Daoy (cell line): ENCODE results near the gene SAMD8. TPM values are rescaled to one million over a fixed set of nuclear protein-coding genes. Genes with fewer than 3 reads are reported as not detected.
"Not testable (repeated sequence)": the region's sequence is repeated elsewhere in the genome, so short reads cannot be mapped to it uniquely, and the experiment has no call there.

Source experiments
- DNase-seq: peaks from one replicate; pipeline ENCODE4 v3.0.0-alpha.2; 2015; ENCODE audit warnings: low read depth
- total RNA-seq: library from RNA; depleted of rRNA; stranded (reverse); fragments of >200 nt; shearing (Covaris generic); gene quantifications from 2 replicates; pipeline ENCODE4 v1.2.3, GENCODE V29; 2014

SAMD8 gene
- total RNA-seq, 1 experiment from 2014 or later, result 8.7 TPM

DNA sequence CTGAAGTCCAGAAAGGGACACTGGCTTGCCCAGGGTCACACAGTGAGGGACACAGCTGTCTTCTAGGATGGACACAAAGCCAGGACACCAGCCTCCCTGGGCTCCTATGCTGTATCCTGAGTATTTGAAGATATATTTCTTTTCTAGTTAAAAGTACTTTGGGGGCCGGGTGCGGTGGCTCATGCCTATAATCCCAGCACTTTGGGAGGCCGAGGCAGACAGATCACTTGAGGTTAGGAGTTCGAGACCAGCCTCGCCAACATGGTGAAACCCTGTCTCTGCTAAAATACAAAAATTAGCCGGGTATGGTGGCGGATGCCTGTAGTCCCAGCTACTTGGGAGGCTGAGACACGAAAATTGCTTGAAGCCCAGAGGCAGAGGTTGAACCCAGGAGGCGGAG, 4.6 kb upstream of the SAMD8 start:
- DNase-seq, result not testable (repeated sequence)

DNA sequence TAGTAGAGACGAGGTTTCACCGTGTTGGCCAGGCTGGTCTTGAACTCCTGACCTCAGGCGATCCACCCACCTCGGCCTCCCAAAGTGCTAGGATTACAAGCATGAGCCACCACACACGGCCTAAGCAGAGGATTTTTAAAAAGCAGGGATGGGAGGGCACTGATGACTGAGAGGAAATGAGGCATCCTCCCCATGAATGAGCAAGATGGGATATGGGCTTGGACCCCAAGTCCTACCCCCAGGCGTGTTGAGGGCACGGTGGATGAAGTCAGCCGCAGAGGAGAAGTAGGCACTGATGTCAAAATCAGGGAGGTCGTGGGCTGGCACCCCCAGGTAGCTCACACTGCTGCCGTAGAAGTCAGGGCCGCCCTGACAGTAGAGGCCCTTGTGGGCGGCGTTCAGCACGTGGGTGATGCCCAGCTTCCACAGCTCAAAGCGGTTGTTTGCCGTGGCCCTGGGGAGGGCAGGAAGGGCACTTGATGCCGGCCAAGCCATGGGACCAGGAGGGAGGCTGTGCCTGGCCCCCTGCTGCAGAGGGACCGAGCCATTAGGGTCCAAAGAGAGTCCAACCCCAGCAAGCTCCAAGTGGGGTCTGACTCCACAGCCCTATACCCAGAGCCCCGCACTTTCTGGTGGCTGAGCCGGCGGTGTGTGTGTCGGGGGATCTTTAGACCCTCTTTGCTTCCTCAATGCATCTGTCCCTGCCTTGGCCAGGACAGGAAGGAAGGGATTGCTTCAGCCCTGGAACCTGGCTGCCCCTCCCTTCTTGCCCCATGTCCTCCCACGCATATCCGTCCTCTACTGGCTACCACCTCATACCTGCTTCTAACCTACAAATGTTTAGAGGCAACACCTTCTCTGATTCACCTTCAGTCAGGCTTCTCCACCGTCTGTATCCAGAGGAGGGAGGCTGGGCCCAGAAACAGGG, 3.4 kb upstream of the SAMD8 start:
- peak; percentile 28 for DNase-seq

GRCh38 chr10:75108684-75109458, 2.6 kb upstream of the SAMD8 start:
- peak; percentile 18 for DNase-seq

- no peak for DNase-seq
Measured at GRCh38 chr10:75109459-75109778, 2.0 kb upstream of the SAMD8 start.

GRCh38 chr10:75110006-75110632, 1.3 kb upstream of the SAMD8 start:
- DNase-seq, result no peak

DNA sequence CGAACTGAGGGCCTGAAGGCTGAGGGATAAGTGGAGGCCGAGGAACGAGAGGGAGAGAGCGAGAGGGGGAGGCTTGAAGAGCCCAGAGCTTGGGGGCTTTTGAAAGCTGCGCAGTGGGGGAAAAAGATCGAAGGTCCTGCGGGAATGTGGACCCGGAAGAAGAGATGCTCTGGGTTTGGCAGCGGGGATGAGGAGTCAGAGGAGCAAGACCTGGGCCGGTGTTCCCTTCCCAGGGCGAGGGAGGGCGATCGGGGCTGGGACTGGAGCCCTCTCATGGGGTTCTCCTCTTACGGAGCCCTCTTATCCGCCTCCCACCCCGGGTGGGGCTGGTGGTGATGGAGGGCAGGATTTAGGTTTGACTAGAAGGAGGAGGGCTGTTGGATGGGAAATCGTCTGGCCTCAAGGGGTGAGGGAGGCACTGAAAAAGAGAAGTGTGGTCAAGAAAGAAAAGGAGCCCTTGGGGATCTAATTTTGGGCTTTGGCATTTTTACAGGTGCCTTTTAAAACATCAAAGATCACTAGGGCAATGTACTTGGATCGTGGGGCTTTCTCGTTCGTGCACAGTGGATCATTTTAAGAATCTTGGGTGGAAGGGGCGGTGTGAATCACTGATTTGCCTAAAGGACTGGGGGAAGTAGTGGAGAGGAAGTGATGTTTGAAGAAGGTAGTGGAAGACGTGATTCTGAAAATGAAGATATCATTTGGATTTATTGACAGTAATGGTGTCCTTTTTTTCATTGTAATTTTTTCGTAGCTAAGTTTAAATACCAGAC, 637 bp downstream of the SAMD8 start:
- peak; percentile 45 for DNase-seq

DNA sequence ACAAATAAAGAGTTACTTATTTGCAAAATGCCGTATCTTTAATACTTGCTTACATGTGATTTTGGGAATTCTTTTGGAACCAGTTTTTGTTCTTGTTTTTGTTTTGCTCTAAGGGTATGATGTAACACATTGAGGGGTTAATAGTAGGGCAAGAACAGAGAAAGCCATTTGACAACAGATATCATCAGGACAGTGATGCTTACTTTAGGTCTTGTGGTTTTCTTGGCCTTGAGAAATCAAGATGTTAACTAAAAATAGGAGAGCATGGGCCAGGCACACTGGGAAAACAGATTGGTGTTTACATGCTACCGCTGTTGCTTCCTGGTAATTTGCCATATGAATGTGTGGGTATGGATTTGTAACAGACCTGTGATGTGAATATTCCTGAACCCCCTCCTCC, 3.7 kb downstream of the SAMD8 start:
- DNase-seq, result no peak

DNA sequence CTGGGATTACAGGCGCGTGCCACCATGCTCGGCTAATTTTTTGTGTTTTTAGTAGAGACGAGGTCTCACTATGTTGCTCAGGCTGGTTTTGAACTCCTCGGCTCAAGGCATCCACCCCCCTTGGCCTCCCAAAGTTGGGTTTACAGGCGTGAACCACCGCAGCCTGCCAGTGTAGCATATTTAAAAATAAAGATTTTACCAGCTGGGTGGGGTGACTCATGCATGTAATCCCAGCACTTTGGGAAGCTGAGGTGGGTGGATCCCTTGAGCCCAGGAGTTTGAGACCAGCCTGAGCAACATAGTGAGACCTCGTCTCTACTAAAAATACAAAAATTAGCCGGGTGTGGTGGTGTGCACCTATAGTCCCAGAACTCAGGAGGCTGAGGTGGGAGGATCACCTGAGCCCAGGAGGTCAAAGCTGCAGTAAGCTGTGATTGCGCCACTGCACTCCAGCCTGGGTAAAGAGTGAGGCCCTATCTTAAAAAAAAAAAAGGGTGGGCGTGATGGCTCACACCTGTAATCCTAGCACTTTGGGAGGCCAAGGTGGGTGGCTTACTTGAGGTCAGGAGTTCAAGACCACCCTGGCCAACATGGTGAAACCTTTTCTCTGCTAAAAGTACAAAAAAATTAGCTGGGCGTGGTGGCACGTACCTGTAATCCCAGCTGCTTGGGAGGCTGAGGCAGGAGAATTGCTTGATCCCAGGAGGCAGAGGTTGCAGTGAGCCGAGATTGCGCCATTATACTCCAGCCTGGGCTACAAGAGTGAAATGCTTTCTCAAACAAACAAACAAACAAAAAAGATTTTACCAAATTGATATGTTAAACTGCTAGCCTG, 5.7 kb downstream of the SAMD8 start:
- not testable (repeated sequence) for DNase-seq

DNA sequence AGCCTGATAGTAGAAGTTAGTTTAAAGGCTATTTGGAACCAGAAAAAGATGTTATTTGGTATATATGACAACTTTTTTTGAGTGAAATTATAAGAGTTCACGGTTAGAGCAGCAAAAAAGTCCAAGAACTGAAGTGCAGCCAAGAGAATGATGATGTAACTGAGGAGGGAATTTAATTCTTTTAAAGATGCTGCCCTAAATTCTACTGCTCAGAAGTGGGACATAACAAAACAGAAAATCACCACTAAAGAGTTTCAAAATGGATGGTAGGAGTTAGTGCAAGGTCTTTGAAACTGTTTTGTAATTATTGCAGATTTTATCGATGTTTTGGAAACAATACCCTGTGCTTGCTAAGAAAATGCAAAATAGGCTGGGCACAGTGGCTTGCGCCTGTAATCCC, 6.5 kb downstream of the SAMD8 start:
- no peak for DNase-seq

GRCh38 chr10:75119444-75120066, 8.1 kb downstream of the SAMD8 start:
- not testable (repeated sequence) for DNase-seq

GRCh38 chr10:75121322-75121721, 9.9 kb downstream of the SAMD8 start:
- no peak for DNase-seq

DNA sequence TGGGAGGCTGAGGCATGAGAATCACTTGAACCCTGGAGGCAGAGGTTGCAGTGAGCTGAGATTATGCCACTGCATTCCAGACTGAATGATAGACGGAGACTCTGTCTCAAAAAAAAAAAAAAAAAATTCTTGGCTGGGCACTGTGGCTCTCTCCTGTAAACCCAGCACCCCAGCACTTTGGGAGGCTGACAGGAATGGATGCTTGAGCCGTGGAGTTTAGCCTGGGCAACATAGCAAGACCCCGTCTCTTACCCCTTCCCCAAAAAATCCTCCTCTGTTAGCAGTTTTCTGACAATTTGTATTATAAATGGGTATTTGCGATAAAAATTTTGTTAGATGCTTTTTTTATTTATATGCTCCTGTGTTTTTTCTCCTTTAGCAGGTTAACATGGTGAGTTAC, 11.0 kb downstream of the SAMD8 start:
- DNase-seq, result no peak

DNA sequence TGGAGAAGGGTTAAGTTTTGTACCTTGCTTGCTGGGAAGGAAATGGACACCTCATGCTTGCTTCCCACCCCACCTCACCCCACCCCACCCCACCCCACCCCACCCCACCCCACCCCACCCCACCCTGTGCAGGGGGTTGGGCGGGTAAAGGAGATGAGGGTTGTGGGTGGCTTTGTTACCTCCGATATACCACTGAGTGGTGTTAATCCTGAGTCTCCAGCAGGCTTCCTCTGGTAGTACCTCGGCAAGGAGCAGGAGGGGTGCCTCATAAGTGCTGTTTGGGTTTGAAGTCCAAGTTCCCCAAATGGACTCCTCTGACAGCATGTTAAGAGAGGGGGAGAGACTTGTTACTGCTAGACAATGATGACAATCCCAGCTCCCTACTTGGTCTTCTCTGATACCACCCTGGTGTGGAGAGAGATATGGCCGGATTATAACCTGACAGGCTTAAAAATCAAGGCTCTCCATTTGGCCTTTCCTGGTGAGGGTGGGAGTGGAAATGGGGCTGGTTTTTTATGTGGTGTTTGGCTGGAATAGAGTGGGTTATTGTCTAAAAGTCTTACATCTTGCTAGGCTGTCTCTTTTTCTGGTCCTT, 11.7 kb downstream of the SAMD8 start:
- no peak for DNase-seq

DNA sequence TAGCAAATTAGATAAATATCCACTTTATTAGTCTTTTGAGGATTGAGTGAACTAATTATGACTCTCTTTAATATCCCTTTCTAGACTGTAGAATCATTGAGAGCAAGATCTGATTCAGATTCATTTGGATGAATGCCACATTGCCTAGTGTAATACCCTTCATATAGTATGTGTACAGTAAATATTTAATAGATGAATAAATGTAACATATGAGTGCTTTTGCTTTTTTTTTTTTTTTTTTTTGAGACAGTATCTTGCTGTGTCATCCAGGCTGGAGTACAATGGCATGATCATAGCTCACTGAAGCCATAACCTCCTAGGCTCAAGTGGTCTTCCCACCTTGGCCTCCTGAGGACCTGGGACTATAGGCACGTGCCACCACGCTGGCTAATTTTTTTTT, 14.8 kb downstream of the SAMD8 start:
- DNase-seq, result no peak

DNA sequence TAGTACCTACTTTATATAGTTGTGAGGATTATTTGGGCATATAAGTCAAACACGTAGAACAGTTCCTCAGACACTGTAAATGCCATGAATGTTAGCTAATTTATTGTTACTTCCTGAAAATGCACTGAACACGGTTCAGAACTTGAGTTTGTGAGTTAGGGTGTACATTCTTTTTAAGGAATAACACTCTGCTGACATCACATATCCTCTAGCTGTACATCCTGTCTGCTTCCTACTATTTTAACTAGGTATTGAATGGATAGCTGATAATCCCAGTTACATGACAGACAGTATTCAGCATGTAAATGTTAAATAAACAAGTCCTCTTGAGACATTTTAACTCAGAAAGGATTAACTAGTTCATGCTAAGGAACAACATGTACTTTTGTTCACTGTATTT, 16.0 kb downstream of the SAMD8 start:
- no peak for DNase-seq

GRCh38 chr10:75128985-75129384, 17.5 kb downstream of the SAMD8 start:
- DNase-seq, result not testable (repeated sequence)

GRCh38 chr10:75129537-75129936, 18.1 kb downstream of the SAMD8 start:
- DNase-seq, result no peak

DNA sequence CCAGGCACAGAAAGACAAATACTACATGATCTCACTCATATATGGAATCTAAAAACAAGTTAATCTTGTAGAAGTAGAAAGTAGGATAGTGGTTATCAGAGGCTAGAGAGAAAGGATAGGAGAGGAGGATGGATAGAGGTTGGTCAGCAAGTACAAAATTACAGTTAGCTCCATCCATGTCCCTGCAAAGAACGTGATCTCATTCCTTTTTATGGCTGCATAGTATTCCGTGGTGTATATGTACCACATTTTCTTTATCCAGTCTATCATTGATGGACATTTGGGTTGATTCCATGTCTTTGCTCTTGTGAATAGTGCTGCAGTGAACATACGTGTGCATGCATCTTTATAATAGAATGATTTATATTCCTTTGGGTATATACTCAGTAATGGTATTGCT, 22.2 kb downstream of the SAMD8 start:
- DNase-seq, result not testable (repeated sequence)

DNA sequence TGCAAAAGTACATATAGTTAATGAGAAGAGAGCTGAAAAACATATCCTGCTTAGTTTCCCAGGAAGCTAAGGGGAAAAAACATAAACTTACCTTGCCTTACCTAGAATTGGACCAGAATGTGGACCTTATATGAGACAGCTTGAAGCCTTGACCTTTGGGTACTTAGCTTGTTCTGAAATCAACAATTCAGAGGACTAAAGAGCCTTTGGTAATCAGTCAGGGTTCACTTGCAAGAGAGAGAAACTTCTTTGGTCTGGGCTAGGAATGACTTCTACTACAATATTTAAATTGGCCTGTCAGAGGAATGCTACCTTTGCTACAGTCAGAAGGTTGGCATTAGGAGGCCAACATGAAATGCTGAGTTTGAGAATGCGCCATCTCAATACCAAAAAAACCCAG, 24.9 kb downstream of the SAMD8 start:
- no peak for DNase-seq
